ENCODE data around the gene TMBIM4. TPM values are rescaled to one million over a fixed set of nuclear protein-coding genes. Genes with fewer than 3 reads are reported as not detected.

TMBIM4 gene
- total RNA-seq, 1 experiment from 2014 or later: 51.1 TPM

DNA sequence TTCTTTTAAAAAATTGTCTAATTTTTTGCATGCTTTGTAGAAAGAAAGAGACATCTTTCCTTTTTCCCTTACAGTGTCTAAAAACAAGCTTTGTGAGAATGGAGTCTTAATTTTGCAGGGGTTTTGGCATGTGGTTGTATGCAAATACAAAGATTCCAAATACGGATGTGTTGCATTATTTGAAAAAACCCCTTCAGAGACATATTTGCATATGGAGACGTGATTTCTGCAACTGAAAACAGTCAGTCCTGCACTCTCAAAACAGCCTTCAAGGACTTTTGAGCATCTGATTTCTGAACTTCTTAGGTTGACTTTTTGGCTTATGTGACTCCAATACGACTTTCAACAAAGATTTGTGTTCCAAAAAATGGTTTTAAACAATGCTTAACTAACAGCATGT is 27.0 kb upstream of the TMBIM4 start:
- Histone ChIP-seq H3K27me3 (ENCODE audit: insufficient read depth, low read length) (no peaks in the 10 kb centered on the region), H3K9me2 (ENCODE audit: insufficient read depth) (no peaks in the 10 kb centered on the region; the same call in 1 of the 2 replicates), H4K20me1 (ENCODE audit: insufficient read depth) (no peaks in the 10 kb centered on the region), H3K4me2 (ENCODE audit: low read length) (no peak overlapping the region), H3K4me1 (ENCODE audit: control insufficient read depth in 1 of 2, insufficient read depth in 2 of 2, low read length in 2 of 2) (no peaks in the 10 kb centered on the region), H3K36me3 (ENCODE audit: control insufficient read depth in 1 of 2, insufficient read depth in 2 of 2, low read length in 2 of 2) (no peaks in the 10 kb centered on the region), H3K9me3 (ENCODE audit: control insufficient read depth in 1 of 2, insufficient read depth in 1 of 2, low read depth in 1 of 2, low read length in 2 of 2) (peaks cover 6 to 9% of the 10 kb centered on the region in 2 experiments; a peak in 2 of 4 replicates), H2AFZ (ENCODE audit: low read depth, low read length, poor library complexity, severe bottlenecking) (no peak overlapping the region), H3K79me2 (ENCODE audit: insufficient read depth, low read length) (no peaks in the 10 kb centered on the region), H3K4me3 (replicated peaks in 1 of 2; ENCODE audit: low read depth in 1 of 2, low read length in 2 of 2) (no peak overlapping the region), H3K27ac (ENCODE audit: low read depth, low read length) (no peak overlapping the region), H3K9ac (ENCODE audit: low read length) (no peak overlapping the region)
- intact Hi-C loops (cut with micrococcal nuclease): no loop called here
- ChIA-PET POLR2A (interaction anchor here (2.2 kb wide), 1 partner anchor 27 kb away, joined by 8 read pairs; the partner anchor contains the start of gene TMBIM4), RAD21 (ENCODE audit: low non-redundant PET in 1 of 2, low total read pairs in 2 of 2, uncharacterized antibody in 2 of 2, unreplicated experiment in 2 of 2) (no interaction called here), CTCF (no interaction called here)
- TF ChIP-seq, protein P1, sequence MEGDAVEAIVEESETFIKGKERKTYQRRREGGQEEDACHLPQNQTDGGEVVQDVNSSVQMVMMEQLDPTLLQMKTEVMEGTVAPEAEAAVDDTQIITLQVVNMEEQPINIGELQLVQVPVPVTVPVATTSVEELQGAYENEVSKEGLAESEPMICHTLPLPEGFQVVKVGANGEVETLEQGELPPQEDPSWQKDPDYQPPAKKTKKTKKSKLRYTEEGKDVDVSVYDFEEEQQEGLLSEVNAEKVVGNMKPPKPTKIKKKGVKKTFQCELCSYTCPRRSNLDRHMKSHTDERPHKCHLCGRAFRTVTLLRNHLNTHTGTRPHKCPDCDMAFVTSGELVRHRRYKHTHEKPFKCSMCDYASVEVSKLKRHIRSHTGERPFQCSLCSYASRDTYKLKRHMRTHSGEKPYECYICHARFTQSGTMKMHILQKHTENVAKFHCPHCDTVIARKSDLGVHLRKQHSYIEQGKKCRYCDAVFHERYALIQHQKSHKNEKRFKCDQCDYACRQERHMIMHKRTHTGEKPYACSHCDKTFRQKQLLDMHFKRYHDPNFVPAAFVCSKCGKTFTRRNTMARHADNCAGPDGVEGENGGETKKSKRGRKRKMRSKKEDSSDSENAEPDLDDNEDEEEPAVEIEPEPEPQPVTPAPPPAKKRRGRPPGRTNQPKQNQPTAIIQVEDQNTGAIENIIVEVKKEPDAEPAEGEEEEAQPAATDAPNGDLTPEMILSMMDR (IDR thresholded peaks at IDR 0.05 in 2 of 3, conservative IDR thresholded peaks at IDR 0.05 in 1 of 3; ENCODE audit: borderline replicate concordance in 1 of 3, insufficient read depth in 1 of 3, low read depth in 2 of 3, low read length in 2 of 3): no peak
- TF ChIP-seq, protein P2, sequence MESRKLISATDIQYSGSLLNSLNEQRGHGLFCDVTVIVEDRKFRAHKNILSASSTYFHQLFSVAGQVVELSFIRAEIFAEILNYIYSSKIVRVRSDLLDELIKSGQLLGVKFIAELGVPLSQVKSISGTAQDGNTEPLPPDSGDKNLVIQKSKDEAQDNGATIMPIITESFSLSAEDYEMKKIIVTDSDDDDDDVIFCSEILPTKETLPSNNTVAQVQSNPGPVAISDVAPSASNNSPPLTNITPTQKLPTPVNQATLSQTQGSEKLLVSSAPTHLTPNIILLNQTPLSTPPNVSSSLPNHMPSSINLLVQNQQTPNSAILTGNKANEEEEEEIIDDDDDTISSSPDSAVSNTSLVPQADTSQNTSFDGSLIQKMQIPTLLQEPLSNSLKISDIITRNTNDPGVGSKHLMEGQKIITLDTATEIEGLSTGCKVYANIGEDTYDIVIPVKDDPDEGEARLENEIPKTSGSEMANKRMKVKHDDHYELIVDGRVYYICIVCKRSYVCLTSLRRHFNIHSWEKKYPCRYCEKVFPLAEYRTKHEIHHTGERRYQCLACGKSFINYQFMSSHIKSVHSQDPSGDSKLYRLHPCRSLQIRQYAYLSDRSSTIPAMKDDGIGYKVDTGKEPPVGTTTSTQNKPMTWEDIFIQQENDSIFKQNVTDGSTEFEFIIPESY (IDR thresholded peaks at IDR 0.05; ENCODE audit: extremely low read depth, insufficient replicate concordance, low read length): no peak
- TF ChIP-seq EGR1 (IDR thresholded peaks at IDR 0.05; ENCODE audit: low read depth) (no peak), SP1 (IDR thresholded peaks at IDR 0.05; ENCODE audit: low read depth) (no peak), SIN3A (IDR thresholded peaks at IDR 0.05; ENCODE audit: low read depth) (no peak), POLR2AphosphoS5 (IDR thresholded peaks at IDR 0.05; ENCODE audit: low read depth, low read length) (no peak), POLR2A (IDR thresholded peaks at IDR 0.05; ENCODE audit: borderline replicate concordance, extremely low read depth, insufficient read depth, insufficient read length) (no peak), FOSL1 (IDR thresholded peaks at IDR 0.05; ENCODE audit: low read depth) (no peak), EZH2 (IDR thresholded peaks at IDR 0.05) (no peak), JUND (IDR thresholded peaks at IDR 0.05) (no peak), YY1 (IDR thresholded peaks at IDR 0.05; ENCODE audit: extremely low read depth, insufficient replicate concordance, low read depth, low read length) (no peak), ZFX (IDR thresholded peaks at IDR 0.05) (no peak), ELF1 (IDR thresholded peaks at IDR 0.05; ENCODE audit: borderline replicate concordance, low read depth) (no peak), CEBPB (IDR thresholded peaks at IDR 0.05; ENCODE audit: low read depth) (no peak), CBX3 (IDR thresholded peaks at IDR 0.05; ENCODE audit: low read depth) (no peak), ZNF274 (IDR thresholded peaks at IDR 0.05; ENCODE audit: low read depth, low read length) (no peak)
- TF ChIP-seq, protein P3, sequence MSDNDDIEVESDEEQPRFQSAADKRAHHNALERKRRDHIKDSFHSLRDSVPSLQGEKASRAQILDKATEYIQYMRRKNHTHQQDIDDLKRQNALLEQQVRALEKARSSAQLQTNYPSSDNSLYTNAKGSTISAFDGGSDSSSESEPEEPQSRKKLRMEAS (IDR thresholded peaks at IDR 0.05): no peak
- TF ChIP-seq, protein P4, sequence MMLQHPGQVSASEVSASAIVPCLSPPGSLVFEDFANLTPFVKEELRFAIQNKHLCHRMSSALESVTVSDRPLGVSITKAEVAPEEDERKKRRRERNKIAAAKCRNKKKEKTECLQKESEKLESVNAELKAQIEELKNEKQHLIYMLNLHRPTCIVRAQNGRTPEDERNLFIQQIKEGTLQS (IDR thresholded peaks at IDR 0.05): no peak
- BruUV-seq (replicated peaks): no TSS peak
- ATAC-seq (no peak), DNase-seq (ENCODE audit: low read depth, low spot score) (no peak)
